ENCODE data around the gene PHEX.

GRCh38 chrX:22035236-22035635 lies 3.1 kb downstream of the PHEX start:
- TF ChIP-seq CTCF (IDR thresholded peaks at IDR 0.05) (no peak), POLR2A (IDR thresholded peaks at IDR 0.05) (no peak)

Measured in adrenal gland (tissue), 5 donors.